ENCODE measurements around the gene ZP3. TPM values are rescaled to one million over a fixed set of nuclear protein-coding genes. Genes with fewer than 3 reads are reported as not detected.
A peak's percentile ranks its signal among the peaks of the same experiment; 100 is the strongest.
"Not testable (repeated sequence)": the region's sequence is repeated elsewhere in the genome, so short reads cannot be mapped to it uniquely, and the experiment has no call there.

The ZP3 gene
- total RNA-seq, 2 experiments from 2014 or later: 0.64 to 0.94 TPM

GRCh38 chr7:76395605-76395964 lies 29.2 kb upstream of the ZP3 start:
- H3K4me3 Mint-ChIP-seq; H3K9me3 Mint-ChIP-seq (ENCODE audit: low read depth); H3K36me3 Mint-ChIP-seq; H3K27ac Mint-ChIP-seq; CTCF ChIA-PET; ATAC-seq; H3K27me3 Mint-ChIP-seq; DNase-seq: not testable (repeated sequence)
- H3K4me1 Mint-ChIP-seq: peaks cover 28% of the 10 kb centered on the region

GRCh38 chr7:76395965-76396726 lies 28.6 kb upstream of the ZP3 start:
- Mint-ChIP-seq H3K27ac (no peak overlapping the region), H3K27me3 (peaks cover 3% of the 10 kb centered on the region), H3K36me3 (no peaks in the 10 kb centered on the region), H3K4me3 (no peak overlapping the region), H3K9me3 (ENCODE audit: low read depth) (no peaks in the 10 kb centered on the region), H3K4me1 (peaks cover 28% of the 10 kb centered on the region)
- no peak for ATAC-seq
- CTCF ChIA-PET: no interaction called here
- no peak for DNase-seq

- H3K4me3 Mint-ChIP-seq: peak overlapping the region; percentile 67
- no peaks in the 10 kb centered on the region for H3K9me3 Mint-ChIP-seq (ENCODE audit: low read depth)
- ATAC-seq: no peak
- peak overlapping the region; percentile 11 for H3K27ac Mint-ChIP-seq
- H3K27me3 Mint-ChIP-seq: peaks cover 3% of the 10 kb centered on the region
- CTCF ChIA-PET: no interaction called here
- no peak for DNase-seq
- H3K4me1 Mint-ChIP-seq: peaks cover 26% of the 10 kb centered on the region
- H3K36me3 Mint-ChIP-seq: no peaks in the 10 kb centered on the region
These were observed 27.9 kb upstream of the ZP3 start for GRCh38 chr7:76396864-76397263.

- DNase-seq (peak; percentile 87), ATAC-seq (peak; percentile 56)
- H3K27ac Mint-ChIP-seq: peak overlapping the region; percentile 64
These were observed 27.2 kb upstream of the ZP3 start for GRCh38 chr7:76397409-76398183.

GRCh38 chr7:76400248-76400647 lies 24.5 kb upstream of the ZP3 start:
- no peaks in the 10 kb centered on the region for H3K9me3 Mint-ChIP-seq (ENCODE audit: low read depth)
- H3K36me3 Mint-ChIP-seq: no peaks in the 10 kb centered on the region
- ATAC-seq (no peak), DNase-seq (no peak)
- no peak overlapping the region for H3K4me3 Mint-ChIP-seq
- no peak overlapping the region for H3K27ac Mint-ChIP-seq
- CTCF ChIA-PET: no interaction called here
- peaks cover 3% of the 10 kb centered on the region for H3K27me3 Mint-ChIP-seq
- peaks cover 16% of the 10 kb centered on the region for H3K4me1 Mint-ChIP-seq

More at GRCh38 chr7:76397409-76398183, 27.2 kb upstream of the ZP3 start:
- CTCF ChIA-PET: no interaction called here
- Mint-ChIP-seq H3K4me3 (peak overlapping the region; percentile 67), H3K4me1 (peaks cover 22% of the 10 kb centered on the region), H3K36me3 (no peaks in the 10 kb centered on the region), H3K9me3 (ENCODE audit: low read depth) (no peaks in the 10 kb centered on the region), H3K27me3 (peaks cover 3% of the 10 kb centered on the region)

GRCh38 chr7:76403097-76403496 lies 21.7 kb upstream of the ZP3 start:
- not testable (repeated sequence) for H3K36me3 Mint-ChIP-seq; H3K4me1 Mint-ChIP-seq; ATAC-seq; H3K9me3 Mint-ChIP-seq (ENCODE audit: low read depth); H3K27ac Mint-ChIP-seq; H3K27me3 Mint-ChIP-seq; DNase-seq; H3K4me3 Mint-ChIP-seq
- CTCF ChIA-PET: interaction anchor here (1.4 kb wide), 1 partner anchor 10 kb away, joined by 3 read pairs; no protein-coding TSS in a partner anchor

- Mint-ChIP-seq H3K27me3 (no peaks in the 10 kb centered on the region), H3K4me1 (peaks cover 3% of the 10 kb centered on the region), H3K27ac (no peak overlapping the region), H3K4me3 (no peak overlapping the region), H3K9me3 (ENCODE audit: low read depth) (no peaks in the 10 kb centered on the region), H3K36me3 (no peaks in the 10 kb centered on the region)
- ATAC-seq (no peak), DNase-seq (no peak)
- CTCF ChIA-PET: interaction anchor here (1.4 kb wide), 1 partner anchor 11 kb away, joined by 3 read pairs; no protein-coding TSS in a partner anchor
These were observed 20.8 kb upstream of the ZP3 start for GRCh38 chr7:76403780-76404494.

GRCh38 chr7:76405738-76406137 lies 19.0 kb upstream of the ZP3 start:
- H3K27ac Mint-ChIP-seq: no peak overlapping the region
- no peaks in the 10 kb centered on the region for H3K36me3 Mint-ChIP-seq
- no peaks in the 10 kb centered on the region for H3K9me3 Mint-ChIP-seq (ENCODE audit: low read depth)
- no peaks in the 10 kb centered on the region for H3K27me3 Mint-ChIP-seq
- no peak overlapping the region for H3K4me3 Mint-ChIP-seq
- ATAC-seq (no peak), DNase-seq (no peak)
- peaks cover 3% of the 10 kb centered on the region for H3K4me1 Mint-ChIP-seq
- CTCF ChIA-PET: no interaction called here

GRCh38 chr7:76407718-76408117 lies 17.0 kb upstream of the ZP3 start:
- Mint-ChIP-seq H3K36me3 (no peaks in the 10 kb centered on the region), H3K27ac (no peak overlapping the region), H3K4me1 (peaks cover 3% of the 10 kb centered on the region), H3K9me3 (ENCODE audit: low read depth) (no peaks in the 10 kb centered on the region), H3K27me3 (peaks cover 4% of the 10 kb centered on the region), H3K4me3 (no peak overlapping the region)
- CTCF ChIA-PET: interaction anchor here (1.6 kb wide), 1 partner anchor 15 kb away, joined by 3 read pairs; no protein-coding TSS in a partner anchor
- ATAC-seq: no peak
- no peak for DNase-seq

GRCh38 chr7:76408121-76408560 lies 16.6 kb upstream of the ZP3 start:
- Mint-ChIP-seq H3K4me3 (no peak overlapping the region), H3K4me1 (peaks cover 3% of the 10 kb centered on the region), H3K27ac (no peak overlapping the region), H3K9me3 (ENCODE audit: low read depth) (no peaks in the 10 kb centered on the region), H3K27me3 (peaks cover 4% of the 10 kb centered on the region), H3K36me3 (no peaks in the 10 kb centered on the region)
- CTCF ChIA-PET: interaction anchor here (1.6 kb wide), 1 partner anchor 15 kb away, joined by 3 read pairs; no protein-coding TSS in a partner anchor
- ATAC-seq (no peak), DNase-seq (no peak)

- H3K4me3 Mint-ChIP-seq: no peak within 1 kb of the TSS
- H3K9me3 Mint-ChIP-seq (ENCODE audit: low read depth): no peaks in the 10 kb centered on the region
- peaks cover 4% of the 10 kb centered on the region for H3K27me3 Mint-ChIP-seq
- no peaks in the 10 kb centered on the region for H3K36me3 Mint-ChIP-seq
- DNase-seq (no peak), ATAC-seq (no peak)
- CTCF ChIA-PET: no interaction called here
- no peaks in the 10 kb centered on the region for H3K4me1 Mint-ChIP-seq
- no peak within 1 kb of the TSS for H3K27ac Mint-ChIP-seq
These were observed 15.2 kb upstream of the ZP3 start, which contains the start of gene SSC4D for GRCh38 chr7:76409537-76409936. Gene SSC4D (minus strand): TSS chr7:76409697. CDS start chr7:76404439, 5,258 bp downstream.

GRCh38 chr7:76411626-76412025 lies 13.1 kb upstream of the ZP3 start:
- H3K27me3 Mint-ChIP-seq: peaks cover 4% of the 10 kb centered on the region
- no peaks in the 10 kb centered on the region for H3K9me3 Mint-ChIP-seq (ENCODE audit: low read depth)
- H3K27ac Mint-ChIP-seq: no peak overlapping the region
- H3K36me3 Mint-ChIP-seq: no peaks in the 10 kb centered on the region
- CTCF ChIA-PET: no interaction called here
- no peaks in the 10 kb centered on the region for H3K4me1 Mint-ChIP-seq
- ATAC-seq (no peak), DNase-seq (no peak)
- no peak overlapping the region for H3K4me3 Mint-ChIP-seq

- Mint-ChIP-seq H3K9me3 (ENCODE audit: low read depth) (no peaks in the 10 kb centered on the region), H3K27ac (no peak overlapping the region), H3K4me1 (no peaks in the 10 kb centered on the region), H3K27me3 (peaks cover 4% of the 10 kb centered on the region), H3K4me3 (no peak overlapping the region), H3K36me3 (no peaks in the 10 kb centered on the region)
- no peak for DNase-seq
- ATAC-seq: no peak
- CTCF ChIA-PET: no interaction called here
These were observed 12.5 kb upstream of the ZP3 start for GRCh38 chr7:76412249-76412648.

Measured in activated CD8-positive, alpha-beta memory T cell treated with anti-CD3 and anti-CD28 coated beads, Interleukin-2, amount 10 ng/mL, durations not matched to agents 7 days and 5 days (primary cell).